ENCODE data around the gene ZNF202.

ZNF202 gene

GRCh38 chr11:123684601-123685000 is 56.9 kb downstream of the ZNF202 start:
- FAIRE-seq (no peak), DNase-seq (ENCODE audit: insufficient read length, low spot score) (no peak)

- FAIRE-seq (no peak), DNase-seq (ENCODE audit: insufficient read length, low spot score) (no peak)
These were observed 57.9 kb downstream of the ZNF202 start for GRCh38 chr11:123683428-123684170.

GRCh38 chr11:123682696-123683410 is 58.6 kb downstream of the ZNF202 start:
- no peak for FAIRE-seq
- DNase-seq (ENCODE audit: insufficient read length, low spot score): no peak

- FAIRE-seq (no peak), DNase-seq (ENCODE audit: insufficient read length, low spot score) (no peak)
These were observed 60.4 kb downstream of the ZNF202 start for GRCh38 chr11:123681030-123681429.

GRCh38 chr11:123678246-123678645 is 63.2 kb downstream of the ZNF202 start:
- no peak for DNase-seq (ENCODE audit: insufficient read length, low spot score)
- FAIRE-seq: no peak

- DNase-seq (ENCODE audit: insufficient read length, low spot score) (no peak), FAIRE-seq (no peak)
These were observed 64.0 kb downstream of the ZNF202 start for GRCh38 chr11:123677510-123677909.

- DNase-seq (ENCODE audit: insufficient read length, low spot score) (no peak), FAIRE-seq (no peak)
These were observed 67.2 kb downstream of the ZNF202 start for GRCh38 chr11:123674297-123674696.
